ENCODE measurements around the gene LIPC.

GRCh38 chr15:58388211-58388610 is 43.6 kb upstream of the LIPC start:
- TF ChIP-seq CTCF (IDR thresholded peaks at IDR 0.05; ENCODE audit: insufficient read depth, low read length, poor library complexity, severe bottlenecking) (no peak), EZH2phosphoT487 (conservative IDR thresholded peaks at IDR 0.05; ENCODE audit: low read length) (no peak)
